SW480 (cell line): ENCODE measurements around the gene GOLGA8B.
"Not testable (repeated sequence)": the region's sequence is repeated elsewhere in the genome, so short reads cannot be mapped to it uniquely, and the experiment has no call there.

ENCODE experiments used
- DNase-seq: peaks from one replicate; pipeline ENCODE4 v3.0.0-alpha.2; 2016; ENCODE audit warnings: low spot score

Gene GOLGA8B

GRCh38 chr15:34555162-34555561 is 28.3 kb downstream of the GOLGA8B start:
- not testable (repeated sequence) for DNase-seq

GRCh38 chr15:34554716-34555115 is 28.7 kb downstream of the GOLGA8B start:
- not testable (repeated sequence) for DNase-seq

- not testable (repeated sequence) for DNase-seq
These were observed 29.3 kb downstream of the GOLGA8B start for GRCh38 chr15:34554126-34554525.

- DNase-seq: not testable (repeated sequence)
These were observed 33.3 kb downstream of the GOLGA8B start for GRCh38 chr15:34550129-34550528.

- DNase-seq: not testable (repeated sequence)
These were observed 34.1 kb downstream of the GOLGA8B start for GRCh38 chr15:34549381-34549809.

- DNase-seq: not testable (repeated sequence)
These were observed 39.4 kb downstream of the GOLGA8B start for GRCh38 chr15:34543860-34544649.

GRCh38 chr15:34535857-34536256 is 47.6 kb downstream of the GOLGA8B start:
- not testable (repeated sequence) for DNase-seq
